ENCODE measurements around the gene PRDX5. TPM values are rescaled to one million over a fixed set of nuclear protein-coding genes. Genes with fewer than 3 reads are reported as not detected.
A peak's percentile ranks its signal among the peaks of the same experiment; 100 is the strongest.

PRDX5 gene
- total RNA-seq, 2 experiments from 2014 or later: 31.7 to 33.1 TPM

DNA sequence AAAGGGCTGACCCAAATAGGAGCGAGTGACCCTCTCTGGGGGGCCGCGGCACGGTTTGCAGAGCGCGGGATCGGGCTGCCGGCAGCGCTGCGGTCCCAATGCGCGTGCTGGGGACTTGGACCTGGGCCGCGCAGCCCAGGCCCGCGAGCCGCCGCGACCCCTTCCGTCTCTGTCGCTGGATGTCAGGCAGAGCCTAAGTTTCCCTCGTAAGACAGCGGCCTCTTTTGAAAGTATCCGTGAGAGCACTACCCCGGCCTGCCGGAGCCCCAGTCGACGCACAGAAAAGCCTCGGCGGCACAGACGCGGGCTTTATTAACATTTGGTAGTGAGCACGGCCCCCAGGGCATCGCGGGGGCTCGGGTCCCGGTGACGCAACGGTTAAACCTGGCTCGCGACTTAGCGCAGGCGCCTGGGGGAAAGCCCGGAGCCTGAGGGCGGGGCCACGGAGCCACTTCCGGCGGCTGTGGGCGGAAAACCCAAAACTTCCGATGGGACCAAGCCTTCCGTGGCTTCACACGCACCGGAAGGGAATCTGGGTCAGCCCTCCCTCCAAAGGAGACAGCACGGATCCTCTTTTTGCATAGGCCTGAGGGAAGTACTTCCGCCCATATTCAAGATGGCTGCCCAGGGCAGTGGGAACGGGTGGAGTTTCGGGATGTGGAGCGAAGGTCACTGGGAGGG is 48.2 kb upstream of the PRDX5 start:
- H3K4me3 ChIP-seq (ENCODE audit: low read length): peak overlapping the region; percentile 97
- H3K4me1 Mint-ChIP-seq (ENCODE audit: low read depth): peaks cover 32% of the 10 kb centered on the region
- H3K4me1 ChIP-seq (ENCODE audit: insufficient read depth, low read length): peaks cover 43% of the 10 kb centered on the region
- peak overlapping the region; percentile 99 for H3K27ac Mint-ChIP-seq
- no peaks in the 10 kb centered on the region for H3K9me3 ChIP-seq (ENCODE audit: control insufficient read depth in 1 of 2, insufficient read depth in 1 of 2, low read length in 2 of 2)
- ChIA-PET POLR2A (interaction anchor here (0.7 to 6.6 kb wide), 21 partner anchors 14 to 1430 kb away, joined by 3 to 125 read pairs (median 16); partner anchors contain the start of genes BAD, CATSPERZ, CCDC88B and DNAJC4), CTCF (interaction anchor here (0.7 to 3.4 kb wide), 10 partner anchors 23 to 84 kb away, joined by 3 to 19 read pairs (median 6); partner anchors contain the start of genes ESRRA, PPP1R14B, PRDX5 and STIP1)
- DNase-seq (peak; percentile 94 to 99 (median 96)), ATAC-seq (ENCODE audit: poor library complexity) (peak; percentile 68)
- TF ChIP-seq, protein P1, sequence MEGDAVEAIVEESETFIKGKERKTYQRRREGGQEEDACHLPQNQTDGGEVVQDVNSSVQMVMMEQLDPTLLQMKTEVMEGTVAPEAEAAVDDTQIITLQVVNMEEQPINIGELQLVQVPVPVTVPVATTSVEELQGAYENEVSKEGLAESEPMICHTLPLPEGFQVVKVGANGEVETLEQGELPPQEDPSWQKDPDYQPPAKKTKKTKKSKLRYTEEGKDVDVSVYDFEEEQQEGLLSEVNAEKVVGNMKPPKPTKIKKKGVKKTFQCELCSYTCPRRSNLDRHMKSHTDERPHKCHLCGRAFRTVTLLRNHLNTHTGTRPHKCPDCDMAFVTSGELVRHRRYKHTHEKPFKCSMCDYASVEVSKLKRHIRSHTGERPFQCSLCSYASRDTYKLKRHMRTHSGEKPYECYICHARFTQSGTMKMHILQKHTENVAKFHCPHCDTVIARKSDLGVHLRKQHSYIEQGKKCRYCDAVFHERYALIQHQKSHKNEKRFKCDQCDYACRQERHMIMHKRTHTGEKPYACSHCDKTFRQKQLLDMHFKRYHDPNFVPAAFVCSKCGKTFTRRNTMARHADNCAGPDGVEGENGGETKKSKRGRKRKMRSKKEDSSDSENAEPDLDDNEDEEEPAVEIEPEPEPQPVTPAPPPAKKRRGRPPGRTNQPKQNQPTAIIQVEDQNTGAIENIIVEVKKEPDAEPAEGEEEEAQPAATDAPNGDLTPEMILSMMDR (IDR thresholded peaks at IDR 0.05): no peak
- H3K4me3 Mint-ChIP-seq: peak overlapping the region; percentile 94
- H3K36me3 Mint-ChIP-seq (ENCODE audit: low read depth): peaks cover 20% of the 10 kb centered on the region
- intact Hi-C loops (cut with DNase I, micrococcal nuclease): loop anchor here (1.0 to 5.0 kb wide), 10 partner anchors 16 to 64 kb away; partner anchors contain the start of genes GPR137 (in 2 of the 2), TRMT112 (in 2 of the 2), DNAJC4 (in 1 of the 2) and ESRRA (in 1 of the 2)
- H3K27me3 ChIP-seq (ENCODE audit: control insufficient read depth in 1 of 2, insufficient read depth in 2 of 2, low read length in 2 of 2): no peaks in the 10 kb centered on the region
- H3K36me3 ChIP-seq (ENCODE audit: insufficient read depth, low read length): no peaks in the 10 kb centered on the region
- peaks cover 5% of the 10 kb centered on the region for H3K27me3 Mint-ChIP-seq
- H3K27ac ChIP-seq (ENCODE audit: low read depth in 1 of 2, low read length in 2 of 2): peak overlapping the region; percentile 92 to 99
- no peaks in the 10 kb centered on the region for H3K9me3 Mint-ChIP-seq

DNA sequence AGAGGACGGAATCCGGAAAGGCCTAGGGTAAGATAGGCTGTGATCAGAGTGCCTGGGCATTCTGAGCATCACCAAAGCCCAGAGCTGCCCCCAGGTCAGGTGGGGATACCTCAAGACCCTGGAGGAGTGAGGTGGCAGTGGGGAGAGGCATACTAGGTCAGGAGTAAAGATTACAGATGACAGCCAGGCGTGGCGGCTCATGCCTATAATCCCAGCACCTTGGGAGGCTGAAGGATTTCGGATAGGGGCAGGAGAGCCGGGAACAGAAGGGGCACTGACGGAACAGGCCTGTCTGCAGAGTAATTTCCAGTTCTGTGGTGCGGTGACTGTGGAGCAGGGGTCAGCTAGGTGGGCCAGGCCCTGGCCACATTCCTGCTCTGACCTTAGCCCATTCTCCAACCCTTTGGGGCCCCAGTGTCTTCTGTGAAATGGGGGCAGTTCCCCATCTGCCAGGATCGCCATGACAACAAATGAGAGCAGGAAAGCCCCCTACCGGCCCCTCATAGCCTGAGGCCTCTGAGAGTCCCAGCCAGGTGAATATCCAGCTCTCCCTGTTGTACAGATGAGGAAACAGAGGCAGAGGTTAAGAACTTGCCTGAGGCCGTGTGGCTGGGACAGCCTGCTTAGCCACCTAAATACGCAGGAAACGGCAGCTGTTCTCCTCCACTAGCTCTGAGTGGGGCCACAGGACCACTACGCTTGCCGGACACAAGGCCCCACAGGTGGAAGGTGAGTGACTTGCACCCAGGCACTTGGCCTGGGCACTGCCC is 42.7 kb upstream of the PRDX5 start:
- H3K27me3 Mint-ChIP-seq: peaks cover 3% of the 10 kb centered on the region
- POLR2A ChIA-PET: interaction anchor here (1.0 kb wide), 1 partner anchor 68 kb away, joined by 3 read pairs; no protein-coding TSS in a partner anchor

DNA sequence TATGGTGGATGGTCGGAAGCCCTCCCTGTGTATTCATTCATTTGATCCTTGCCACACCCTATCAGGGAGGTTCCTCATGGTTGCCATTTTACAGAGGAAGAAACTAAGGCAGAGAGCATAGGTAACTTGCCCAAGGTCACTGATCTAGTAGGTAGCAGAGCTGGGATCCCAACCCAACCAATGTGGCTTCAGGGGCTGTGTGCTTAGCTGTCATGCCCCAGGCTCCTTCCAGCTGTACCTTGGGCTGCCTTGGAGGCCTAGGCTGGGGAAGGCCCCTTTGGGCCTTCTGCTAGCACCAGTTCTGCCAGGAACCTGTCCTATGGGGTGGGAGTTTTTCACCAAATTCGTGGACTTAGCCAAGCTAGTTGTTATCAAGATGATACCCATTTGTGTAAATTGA is 42.1 kb upstream of the PRDX5 start:
- POLR2A ChIA-PET: interaction anchor here (1.0 kb wide), 1 partner anchor 68 kb away, joined by 3 read pairs; no protein-coding TSS in a partner anchor
- no peaks in the 10 kb centered on the region for H3K27me3 Mint-ChIP-seq
- ATAC-seq (ENCODE audit: poor library complexity) (no peak), DNase-seq (no peak)
- Histone ChIP-seq H3K4me3 (ENCODE audit: low read length) (no peak overlapping the region), H3K9me3 (ENCODE audit: control insufficient read depth in 1 of 2, insufficient read depth in 1 of 2, low read length in 2 of 2) (no peaks in the 10 kb centered on the region), H3K36me3 (ENCODE audit: insufficient read depth, low read length) (peaks cover 22% of the 10 kb centered on the region), H3K4me1 (ENCODE audit: insufficient read depth, low read length) (peaks cover 15% of the 10 kb centered on the region), H3K27ac (ENCODE audit: low read depth in 1 of 2, low read length in 2 of 2) (no peak overlapping the region), H3K27me3 (ENCODE audit: control insufficient read depth in 1 of 2, insufficient read depth in 2 of 2, low read length in 2 of 2) (no peaks in the 10 kb centered on the region)
- no peak overlapping the region for H3K27ac Mint-ChIP-seq
- peaks cover 9% of the 10 kb centered on the region for H3K4me1 Mint-ChIP-seq (ENCODE audit: low read depth)
- intact Hi-C loops (cut with DNase I, micrococcal nuclease): no loop called here
- CTCF ChIA-PET: interaction anchor here (1.3 to 1.6 kb wide), 3 partner anchors 24 to 29 kb away, joined by 3 to 5 read pairs (median 3); partner anchors contain the start of gene PLCB3
- no peak overlapping the region for H3K4me3 Mint-ChIP-seq
- peaks cover 13% of the 10 kb centered on the region for H3K36me3 Mint-ChIP-seq (ENCODE audit: low read depth)
- H3K9me3 Mint-ChIP-seq: no peaks in the 10 kb centered on the region
- TF ChIP-seq, protein P1 (IDR thresholded peaks at IDR 0.05): no peak

More for the DNA sequence above, 42.7 kb upstream of the PRDX5 start:
- CTCF ChIA-PET: interaction anchor here (0.6 to 1.6 kb wide), 4 partner anchors 24 to 1452 kb away, joined by 3 to 5 read pairs (median 3); partner anchors contain the start of gene PLCB3
- Mint-ChIP-seq H3K36me3 (ENCODE audit: low read depth) (peaks cover 19% of the 10 kb centered on the region), H3K4me1 (ENCODE audit: low read depth) (peaks cover 12% of the 10 kb centered on the region), H3K4me3 (peak overlapping the region; percentile 25), H3K27ac (no peak overlapping the region), H3K9me3 (no peaks in the 10 kb centered on the region)
- H3K9me3 ChIP-seq (ENCODE audit: control insufficient read depth in 1 of 2, insufficient read depth in 1 of 2, low read length in 2 of 2): no peaks in the 10 kb centered on the region
- H3K4me3 ChIP-seq (ENCODE audit: low read length): no peak overlapping the region
- peaks cover 21% of the 10 kb centered on the region for H3K4me1 ChIP-seq (ENCODE audit: insufficient read depth, low read length)
- intact Hi-C loops (cut with DNase I, micrococcal nuclease): no loop called here
- peaks cover 22% of the 10 kb centered on the region for H3K36me3 ChIP-seq (ENCODE audit: insufficient read depth, low read length)
- no peak for DNase-seq
- H3K27me3 ChIP-seq (ENCODE audit: control insufficient read depth in 1 of 2, insufficient read depth in 2 of 2, low read length in 2 of 2): no peaks in the 10 kb centered on the region
- no peak overlapping the region for H3K27ac ChIP-seq (ENCODE audit: low read depth in 1 of 2, low read length in 2 of 2)
- ATAC-seq (ENCODE audit: poor library complexity): no peak
- TF ChIP-seq, protein P1 (IDR thresholded peaks at IDR 0.05): no peak
